ACC112 (cell line): ENCODE results near the gene SMIM43.
A peak's percentile ranks its signal among the peaks of the same experiment; 100 is the strongest.
"Not testable (repeated sequence)": the region's sequence is repeated elsewhere in the genome, so short reads cannot be mapped to it uniquely, and the experiment has no call there.

ENCODE experiments used
- H2AFZ ChIP-seq: fragments of 200-600 bp; sonication (generic); one replicate; pipeline ENCODE4 v1.6.0; 2017; ENCODE audit warnings: antibody characterized with exemption, low read length; ENCODE audit not compliant: unreplicated experiment
- H3K27ac ChIP-seq: fragments of 200-600 bp; sonication (generic); 2 replicates; pipeline ENCODE4 v1.5.1; 2014; ENCODE audit warnings: low read depth, mild to moderate bottlenecking, antibody characterized with exemption, low read length, moderate library complexity
- H3K27me3 ChIP-seq: fragments of 200-600 bp; sonication (generic); 2 replicates; pipeline ENCODE4 v1.6.1; 2014; ENCODE audit warnings: mild to moderate bottlenecking, antibody characterized with exemption, low read length, moderate library complexity, mixed read lengths; ENCODE audit not compliant: insufficient read depth
- H3K36me3 ChIP-seq: fragments of 200-600 bp; sonication (generic); 2 replicates; pipeline ENCODE4 v1.6.1; 2016; ENCODE audit warnings: mild to moderate bottlenecking, antibody characterized with exemption, low read length, moderate library complexity, mixed read lengths; ENCODE audit not compliant: insufficient read depth
- H3K4me1 ChIP-seq: fragments of 200-600 bp; sonication (generic); one replicate; pipeline ENCODE4 v1.6.1; 2016; ENCODE audit warnings: low read length, mixed read lengths; ENCODE audit not compliant: insufficient read depth, unreplicated experiment, control insufficient read depth
- H3K4me3 ChIP-seq: fragments of 200-600 bp; sonication (generic); 2 replicates; pipeline ENCODE4 v1.5.1; 2014; ENCODE audit warnings: mild to moderate bottlenecking, low read depth, low read length
- H3K79me2 ChIP-seq: fragments of 200-600 bp; sonication (generic); one replicate; pipeline ENCODE4 v1.6.0; 2016; ENCODE audit warnings: low read length; ENCODE audit not compliant: control insufficient read depth, unreplicated experiment, insufficient read depth

The SMIM43 gene

GRCh38 chr4:121765368-121765705, 373 bp upstream of the SMIM43 start:
- peak overlapping the region; percentile 83 for H3K4me3 ChIP-seq
- H3K36me3 ChIP-seq, result no peaks in the 10 kb centered on the region
- peak overlapping the region; percentile 90 for H2AFZ ChIP-seq

GRCh38 chr4:121764303-121764701, 662 bp downstream of the SMIM43 start:
- Histone ChIP-seq H3K79me2 (no peaks in the 10 kb centered on the region), H2AFZ (peak overlapping the region; percentile 90), H3K27ac (no peak overlapping the region), H3K27me3 (no peaks in the 10 kb centered on the region), H3K4me1 (peaks cover 6% of the 10 kb centered on the region), H3K36me3 (no peaks in the 10 kb centered on the region), H3K4me3 (peak overlapping the region; percentile 83)

More at GRCh38 chr4:121765368-121765705, 373 bp upstream of the SMIM43 start:
- Histone ChIP-seq H3K27ac (no peak overlapping the region), H3K4me1 (peaks cover 6% of the 10 kb centered on the region), H3K79me2 (no peaks in the 10 kb centered on the region), H3K27me3 (no peaks in the 10 kb centered on the region)

- no peaks in the 10 kb centered on the region for H3K27me3 ChIP-seq
- H2AFZ ChIP-seq, result no peak overlapping the region
- H3K4me1 ChIP-seq, result peaks cover 9% of the 10 kb centered on the region
These were observed 4.8 kb downstream of the SMIM43 start for GRCh38 chr4:121760205-121760604.

GRCh38 chr4:121758925-121759568, 5.9 kb downstream of the SMIM43 start:
- H2AFZ ChIP-seq, result no peak overlapping the region
- no peaks in the 10 kb centered on the region for H3K27me3 ChIP-seq
- H3K4me1 ChIP-seq, result peaks cover 9% of the 10 kb centered on the region
- H3K36me3 ChIP-seq, result no peaks in the 10 kb centered on the region
- no peaks in the 10 kb centered on the region for H3K79me2 ChIP-seq
- H3K27ac ChIP-seq, result peak overlapping the region; percentile 57
- H3K4me3 ChIP-seq, result no peak overlapping the region

More at GRCh38 chr4:121760205-121760604, 4.8 kb downstream of the SMIM43 start:
- Histone ChIP-seq H3K4me3 (no peak overlapping the region), H3K27ac (no peak overlapping the region), H3K79me2 (no peaks in the 10 kb centered on the region), H3K36me3 (no peaks in the 10 kb centered on the region)

GRCh38 chr4:121752142-121752541, 12.8 kb downstream of the SMIM43 start:
- not testable (repeated sequence) for H3K36me3 ChIP-seq, H3K4me3 ChIP-seq, H3K4me1 ChIP-seq, H2AFZ ChIP-seq, H3K79me2 ChIP-seq, H3K27me3 ChIP-seq, H3K27ac ChIP-seq

- Histone ChIP-seq H2AFZ (no peak overlapping the region), H3K36me3 (no peaks in the 10 kb centered on the region), H3K27me3 (no peaks in the 10 kb centered on the region), H3K79me2 (no peaks in the 10 kb centered on the region), H3K27ac (no peak overlapping the region), H3K4me3 (no peak overlapping the region), H3K4me1 (peaks cover 6% of the 10 kb centered on the region)
These were observed 15.7 kb downstream of the SMIM43 start for GRCh38 chr4:121749225-121749624.

- no peaks in the 10 kb centered on the region for H3K36me3 ChIP-seq
- no peaks in the 10 kb centered on the region for H3K27me3 ChIP-seq
- no peaks in the 10 kb centered on the region for H3K79me2 ChIP-seq
- H2AFZ ChIP-seq, result no peak overlapping the region
- no peak overlapping the region for H3K4me3 ChIP-seq
- H3K4me1 ChIP-seq, result peaks cover 4% of the 10 kb centered on the region
- no peak overlapping the region for H3K27ac ChIP-seq
These were observed 22.2 kb downstream of the SMIM43 start for GRCh38 chr4:121742794-121743193.

- H3K4me3 ChIP-seq, result no peak overlapping the region
- no peaks in the 10 kb centered on the region for H3K27me3 ChIP-seq
- H2AFZ ChIP-seq, result no peak overlapping the region
- H3K4me1 ChIP-seq, result peaks cover 4% of the 10 kb centered on the region
- no peaks in the 10 kb centered on the region for H3K79me2 ChIP-seq
- no peaks in the 10 kb centered on the region for H3K36me3 ChIP-seq
- no peak overlapping the region for H3K27ac ChIP-seq
These were observed 23.2 kb downstream of the SMIM43 start for GRCh38 chr4:121741751-121742150.

- no peak overlapping the region for H2AFZ ChIP-seq
- no peak overlapping the region for H3K27ac ChIP-seq
- H3K27me3 ChIP-seq, result no peaks in the 10 kb centered on the region
- no peaks in the 10 kb centered on the region for H3K79me2 ChIP-seq
- H3K36me3 ChIP-seq, result no peaks in the 10 kb centered on the region
- H3K4me3 ChIP-seq, result no peak overlapping the region
- H3K4me1 ChIP-seq, result peaks cover 4% of the 10 kb centered on the region
These were observed 24.1 kb downstream of the SMIM43 start for GRCh38 chr4:121740796-121741409.

- H3K27ac ChIP-seq, result no peak overlapping the region
- H2AFZ ChIP-seq, result no peak overlapping the region
- H3K4me3 ChIP-seq, result no peak overlapping the region
- H3K79me2 ChIP-seq, result no peaks in the 10 kb centered on the region
- peaks cover 4% of the 10 kb centered on the region for H3K4me1 ChIP-seq
- no peaks in the 10 kb centered on the region for H3K27me3 ChIP-seq
- no peaks in the 10 kb centered on the region for H3K36me3 ChIP-seq
These were observed 25.4 kb downstream of the SMIM43 start for GRCh38 chr4:121739575-121739974.

- Histone ChIP-seq H3K27ac (no peak overlapping the region), H3K36me3 (no peaks in the 10 kb centered on the region), H2AFZ (no peak overlapping the region), H3K4me1 (peaks cover under 1% of the 10 kb centered on the region), H3K79me2 (no peaks in the 10 kb centered on the region), H3K4me3 (no peak overlapping the region), H3K27me3 (no peaks in the 10 kb centered on the region)
These were observed 26.0 kb downstream of the SMIM43 start for GRCh38 chr4:121738780-121739535.
